NCI-H2227 (cell line): ENCODE measurements around the gene OR10K2.
"Not testable (repeated sequence)": the region's sequence is repeated elsewhere in the genome, so short reads cannot be mapped to it uniquely, and the experiment has no call there.

ENCODE experiments used
- DNase-seq: peaks from one replicate; lab custom pipeline; 2025; ENCODE audit not compliant: unreplicated experiment; lab: John Stamatoyannopoulos, UW

OR10K2 gene, protein sequence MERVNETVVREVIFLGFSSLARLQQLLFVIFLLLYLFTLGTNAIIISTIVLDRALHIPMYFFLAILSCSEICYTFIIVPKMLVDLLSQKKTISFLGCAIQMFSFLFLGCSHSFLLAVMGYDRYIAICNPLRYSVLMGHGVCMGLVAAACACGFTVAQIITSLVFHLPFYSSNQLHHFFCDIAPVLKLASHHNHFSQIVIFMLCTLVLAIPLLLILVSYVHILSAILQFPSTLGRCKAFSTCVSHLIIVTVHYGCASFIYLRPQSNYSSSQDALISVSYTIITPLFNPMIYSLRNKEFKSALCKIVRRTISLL

GRCh38 chr1:158426137-158426536, at the start of gene OR10K2:
Gene OR10K2, minus strand, starts transcription at chr1:158426237. Its CDS starts 5,371 bp downstream, at chr1:158420866.
- no peak for DNase-seq

GRCh38 chr1:158471920-158472319, 45.9 kb upstream of the OR10K2 start, which contains the start of gene OR10R2:
Gene OR10R2, plus strand, starts transcription at chr1:158472220. Its CDS starts 106 bp downstream, at chr1:158472326.
- DNase-seq: no peak

DNA sequence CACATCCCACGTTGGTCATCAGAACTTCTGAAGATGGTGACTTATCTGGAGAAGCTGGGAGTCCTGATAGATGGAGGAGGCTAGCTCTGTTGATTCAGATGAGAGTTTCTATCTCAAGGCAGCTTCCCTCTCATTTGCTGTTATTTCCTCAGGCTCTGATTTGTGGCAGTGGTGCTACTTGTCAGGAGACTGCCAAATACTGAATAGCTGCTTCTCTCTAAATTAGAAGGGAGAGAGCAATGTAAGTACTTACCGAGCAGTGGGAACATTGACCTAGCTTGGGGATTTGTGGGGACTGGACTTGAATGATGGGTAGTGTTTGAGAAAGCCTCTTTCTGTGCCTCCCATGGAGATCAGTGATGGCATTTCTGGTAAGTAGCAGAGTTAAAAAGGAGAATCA, 35.5 kb upstream of the OR10K2 start, which contains the start of gene OR10K1:
TSS of gene OR10K1 (plus strand) at position 301 of the 400 bp plus-strand sequence. CDS start 3,728 bp downstream, outside the sequence.
- no peak for DNase-seq

GRCh38 chr1:158458263-158458662, 32.2 kb upstream of the OR10K2 start:
- no peak for DNase-seq

GRCh38 chr1:158457246-158457645, 31.2 kb upstream of the OR10K2 start:
- DNase-seq: no peak

- DNase-seq: no peak
These were observed 28.5 kb upstream of the OR10K2 start for GRCh38 chr1:158454537-158454936.

GRCh38 chr1:158445376-158445775, 19.3 kb upstream of the OR10K2 start:
- no peak for DNase-seq

DNA sequence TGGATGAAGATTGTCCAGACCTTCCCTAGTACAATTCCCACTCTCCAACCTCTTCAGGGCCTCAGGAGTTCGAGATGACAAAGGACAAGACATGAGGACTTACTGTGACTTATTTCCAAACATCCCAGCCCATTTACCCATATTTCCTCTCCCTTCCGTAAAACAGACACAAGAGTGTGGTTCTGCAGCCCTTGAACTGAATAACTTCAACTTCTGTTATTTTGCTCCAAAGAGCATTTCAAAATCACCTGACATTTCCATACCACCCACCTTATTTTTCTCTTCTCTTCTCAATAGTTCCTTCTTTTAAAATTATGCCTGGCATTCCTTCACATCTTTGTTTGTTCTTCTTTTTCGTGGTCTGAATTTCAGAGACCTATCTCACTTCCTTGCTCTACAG, 8.7 kb upstream of the OR10K2 start:
- DNase-seq: no peak

- not testable (repeated sequence) for DNase-seq
These were observed 4.1 kb upstream of the OR10K2 start for GRCh38 chr1:158430163-158430562.

DNA sequence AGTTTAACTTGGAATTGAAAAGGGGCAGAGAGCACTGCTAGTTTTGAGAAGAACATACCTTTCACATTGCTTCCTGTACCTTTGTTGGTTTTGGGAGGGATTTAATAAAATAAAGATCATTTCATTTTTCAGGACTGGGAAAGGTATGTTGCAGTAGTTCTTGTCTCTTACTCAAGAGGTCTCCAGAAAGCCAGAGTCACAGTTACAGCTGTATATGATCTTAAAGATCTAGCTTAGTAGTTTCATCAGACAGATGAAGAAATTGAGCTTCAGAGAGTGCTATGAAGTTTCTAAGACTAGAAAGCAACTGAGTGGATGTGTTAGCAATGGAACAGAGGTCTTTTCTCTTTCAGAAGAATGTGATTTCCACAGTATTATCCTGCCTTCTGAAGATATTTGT, 1.0 kb downstream of the OR10K2 start:
- DNase-seq: no peak

- DNase-seq: no peak
These were observed 3.8 kb downstream of the OR10K2 start for GRCh38 chr1:158422212-158422611.

GRCh38 chr1:158417586-158417985, 8.5 kb downstream of the OR10K2 start:
- no peak for DNase-seq

DNA sequence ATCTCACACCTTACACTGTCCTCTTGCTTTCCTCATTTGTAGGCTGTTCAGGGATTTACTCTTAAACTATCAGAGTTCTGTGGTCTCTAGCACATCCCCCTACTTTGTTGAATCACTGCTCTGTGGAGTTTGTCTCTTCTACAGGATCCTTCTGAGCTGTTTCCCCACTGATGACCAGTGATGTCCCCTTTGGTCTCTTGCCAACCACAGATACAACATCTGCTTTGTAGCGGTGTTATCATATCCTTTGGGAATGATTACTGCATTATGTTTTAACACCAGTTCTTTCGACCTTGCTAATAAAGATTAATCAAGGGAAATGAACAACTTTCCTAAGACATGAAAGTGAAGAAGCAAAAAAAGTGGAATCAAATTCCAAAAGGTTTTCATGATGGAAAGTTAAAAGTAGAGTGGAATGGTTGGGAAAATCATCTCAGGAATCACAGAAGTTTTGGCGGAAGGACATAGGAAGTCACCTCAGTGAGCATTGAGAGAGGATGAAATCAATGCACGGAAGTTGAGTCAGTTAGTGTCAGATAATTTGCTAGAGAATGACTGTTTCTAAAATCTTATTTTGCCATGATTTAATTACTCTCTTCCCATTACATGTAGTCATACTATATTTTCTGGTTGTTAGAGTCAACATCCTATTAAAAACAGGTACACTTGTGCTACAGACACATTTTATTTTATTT, 11.2 kb downstream of the OR10K2 start:
- DNase-seq: no peak

DNA sequence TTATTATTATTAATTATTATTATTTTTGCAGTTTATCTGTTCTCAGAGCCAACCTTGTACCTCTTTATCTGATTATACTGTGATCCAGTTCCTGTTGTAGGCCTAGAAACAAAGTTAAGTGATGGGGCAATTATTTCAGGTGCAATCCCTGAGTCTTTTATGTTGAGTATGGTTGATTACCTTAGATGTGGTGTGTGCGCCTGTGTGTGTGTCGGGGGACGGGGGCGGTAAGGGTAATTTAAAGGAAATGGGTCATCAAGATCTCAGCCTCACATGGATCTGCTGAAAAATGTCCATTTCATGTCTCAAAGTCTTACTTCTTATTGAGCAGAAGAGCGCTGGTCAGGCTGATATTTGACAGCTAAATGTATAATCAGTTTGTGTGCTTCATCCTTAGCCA, 18.9 kb downstream of the OR10K2 start:
- DNase-seq: no peak

DNA sequence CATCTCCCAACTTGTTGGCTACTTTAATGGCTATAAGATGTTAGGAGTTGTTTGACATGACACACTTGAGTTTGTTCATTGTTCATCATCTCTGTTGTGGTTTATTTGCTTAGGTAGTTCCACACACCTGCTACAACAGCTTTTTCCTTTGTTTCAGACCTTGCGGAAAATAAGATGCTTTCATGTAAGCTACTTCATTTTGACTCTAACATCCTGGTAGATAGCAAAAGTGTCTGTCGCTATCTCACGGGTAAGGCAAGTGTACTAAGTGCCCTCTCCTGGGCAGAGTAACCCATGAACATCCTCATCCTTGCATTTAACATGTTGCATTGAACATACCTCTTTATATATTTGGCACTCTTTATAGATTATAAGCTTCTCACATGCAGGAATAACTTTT, 25.2 kb downstream of the OR10K2 start:
- DNase-seq: no peak

- DNase-seq: no peak
These were observed 27.1 kb downstream of the OR10K2 start, which contains the start of gene OR10T2 for GRCh38 chr1:158398818-158399514. Gene OR10T2, minus strand, starts transcription at chr1:158399466. Its CDS starts 0 bp downstream, at chr1:158399466.

DNA sequence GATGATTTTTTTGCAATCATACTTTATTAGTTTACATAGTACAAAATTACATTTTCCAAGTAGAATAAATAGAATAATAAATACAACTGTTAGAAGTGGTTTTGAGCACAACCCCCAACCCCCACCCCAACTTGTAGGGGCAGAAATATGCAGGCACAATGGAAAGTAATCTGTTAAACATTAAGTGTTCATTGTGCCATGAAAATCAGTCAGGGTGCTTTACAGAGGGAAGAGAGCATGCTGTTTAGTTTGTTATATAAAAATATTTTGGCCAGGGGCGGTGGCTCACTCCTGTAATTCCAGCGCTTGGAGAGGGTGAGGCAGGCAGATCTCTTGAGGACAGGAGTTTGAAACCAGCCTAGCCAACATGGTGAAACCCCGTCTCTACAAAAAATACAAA, 29.4 kb downstream of the OR10K2 start:
- no peak for DNase-seq

- DNase-seq: no peak
These were observed 32.6 kb downstream of the OR10K2 start for GRCh38 chr1:158393476-158393875.

DNA sequence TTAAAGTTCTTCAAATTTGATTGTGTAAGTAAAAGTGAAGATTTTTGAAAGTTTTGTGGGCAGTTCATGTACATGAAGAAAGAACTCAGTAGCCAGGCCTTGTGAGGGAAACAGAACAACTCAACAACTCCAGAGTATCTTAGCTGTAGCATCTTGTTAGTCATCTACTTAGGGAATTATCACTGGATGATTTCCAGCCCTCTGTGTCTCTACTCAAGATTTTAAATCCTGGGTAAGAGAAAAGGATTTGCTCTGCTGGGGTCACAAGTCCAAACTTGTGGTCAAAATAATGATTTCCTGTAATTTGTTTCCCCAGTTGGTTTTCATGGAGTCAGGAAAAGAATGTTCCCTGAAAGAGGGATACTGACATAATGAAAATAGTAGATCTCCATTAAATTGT, 34.9 kb downstream of the OR10K2 start:
- DNase-seq: no peak

- no peak for DNase-seq
These were observed 35.7 kb downstream of the OR10K2 start for GRCh38 chr1:158390331-158390730.

- DNase-seq: no peak
These were observed 51.2 kb downstream of the OR10K2 start for GRCh38 chr1:158374860-158375259.

- DNase-seq: not testable (repeated sequence)
These were observed 51.9 kb downstream of the OR10K2 start for GRCh38 chr1:158374101-158374500.
